Retinal pigment epithelial cell (primary cell): ENCODE results near the gene ISG20L2.
"Not testable (repeated sequence)": the region's sequence is repeated elsewhere in the genome, so short reads cannot be mapped to it uniquely, and the experiment has no call there.

Source experiments
- DNase-seq: peaks from one replicate; pipeline ENCODE4 v3.0.0-alpha.2; 2010; ENCODE audit warnings: low read depth
- H3K4me3 ChIP-seq: 2 replicates; pipeline ENCODE4 v1.5.1; 2011; ENCODE audit warnings: mild to moderate bottlenecking, low read length, control low read depth, moderate library complexity
- CTCF ChIP-seq: conservative IDR thresholded peaks from 2 replicates; pipeline ENCODE4 v1.5.1; 2011; ENCODE audit warnings: low read depth, low read length, control low read depth, inconsistent platforms

The ISG20L2 gene

GRCh38 chr1:156772222-156772621 is 43.7 kb upstream of the ISG20L2 start:
- no peak for DNase-seq
- no peak overlapping the region for H3K4me3 ChIP-seq
- TF ChIP-seq CTCF = no peak

- TF ChIP-seq CTCF = no peak
- H3K4me3 ChIP-seq = peak overlapping the region; percentile 78
- no peak for DNase-seq
These were observed 40.2 kb upstream of the ISG20L2 start for GRCh38 chr1:156768610-156769295.

- TF ChIP-seq CTCF = no peak
- no peak for DNase-seq
- H3K4me3 ChIP-seq = peak overlapping the region; percentile 78
These were observed 39.5 kb upstream of the ISG20L2 start for GRCh38 chr1:156767879-156768604.

GRCh38 chr1:156767101-156767878 is 38.7 kb upstream of the ISG20L2 start, which contains the start of gene PRCC:
PRCC (plus strand) TSS chr1:156767535; CDS start chr1:156767772, 237 bp downstream.
- DNase-seq = peak; percentile 100
- no peak for TF ChIP-seq CTCF
- peak within 1 kb of the TSS; percentile 78 for H3K4me3 ChIP-seq

- no peak for TF ChIP-seq CTCF
- no peak for DNase-seq
These were observed 37.9 kb upstream of the ISG20L2 start for GRCh38 chr1:156766298-156767100.

GRCh38 chr1:156765666-156766065 is 37.1 kb upstream of the ISG20L2 start:
- no peak for DNase-seq
- no peak overlapping the region for H3K4me3 ChIP-seq

More at GRCh38 chr1:156766298-156767100, 37.9 kb upstream of the ISG20L2 start:
- peak overlapping the region; percentile 78 for H3K4me3 ChIP-seq

GRCh38 chr1:156765136-156765535 is 36.6 kb upstream of the ISG20L2 start:
- not testable (repeated sequence) for H3K4me3 ChIP-seq, DNase-seq

More at GRCh38 chr1:156765666-156766065, 37.1 kb upstream of the ISG20L2 start:
- no peak for TF ChIP-seq CTCF
